Stimulated activated CD8-positive, alpha-beta memory T cell treated with anti-CD3 and anti-CD28 coated beads, Interleukin-15, amount 100 ng/mL, for 24 hours (primary cell): ENCODE results near the gene SGPP2.

Source experiments
- DNase-seq: peaks from one replicate; pipeline ENCODE4 v3.0.0-alpha.2; 2020; ENCODE audit warnings: low read depth

The SGPP2 gene

DNA sequence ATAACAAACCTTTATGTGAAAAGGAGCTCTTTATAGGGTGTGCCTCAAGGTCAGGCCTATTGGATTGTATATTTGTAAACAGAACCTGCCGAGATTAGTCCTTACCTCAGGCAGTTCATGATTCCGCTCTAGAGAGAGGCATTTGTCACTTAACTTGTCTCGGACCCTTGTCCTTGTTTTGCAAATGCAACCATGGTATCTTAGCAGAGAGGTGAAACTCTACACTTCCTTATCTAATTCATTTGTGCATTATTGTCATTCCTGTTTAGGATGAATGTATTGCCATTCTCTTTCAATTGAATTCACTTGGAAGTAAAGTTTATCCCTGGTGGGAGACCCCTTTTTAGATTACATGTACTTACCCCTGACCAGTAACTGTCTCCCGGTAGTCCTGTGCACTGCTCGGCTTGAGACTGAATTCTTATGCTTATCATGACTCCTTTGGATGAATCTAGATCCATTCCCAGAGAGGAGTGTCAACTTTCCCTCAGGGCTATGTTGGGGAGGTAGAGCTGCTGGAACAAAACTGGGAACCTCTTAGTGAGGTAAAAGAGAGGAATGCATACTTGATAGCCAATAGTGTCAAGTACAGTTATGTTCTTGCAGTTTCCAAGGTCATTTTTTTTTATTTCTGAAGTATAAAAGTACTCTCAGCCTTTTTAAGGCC, 46.6 kb downstream of the SGPP2 start:
- no peak for DNase-seq

DNA sequence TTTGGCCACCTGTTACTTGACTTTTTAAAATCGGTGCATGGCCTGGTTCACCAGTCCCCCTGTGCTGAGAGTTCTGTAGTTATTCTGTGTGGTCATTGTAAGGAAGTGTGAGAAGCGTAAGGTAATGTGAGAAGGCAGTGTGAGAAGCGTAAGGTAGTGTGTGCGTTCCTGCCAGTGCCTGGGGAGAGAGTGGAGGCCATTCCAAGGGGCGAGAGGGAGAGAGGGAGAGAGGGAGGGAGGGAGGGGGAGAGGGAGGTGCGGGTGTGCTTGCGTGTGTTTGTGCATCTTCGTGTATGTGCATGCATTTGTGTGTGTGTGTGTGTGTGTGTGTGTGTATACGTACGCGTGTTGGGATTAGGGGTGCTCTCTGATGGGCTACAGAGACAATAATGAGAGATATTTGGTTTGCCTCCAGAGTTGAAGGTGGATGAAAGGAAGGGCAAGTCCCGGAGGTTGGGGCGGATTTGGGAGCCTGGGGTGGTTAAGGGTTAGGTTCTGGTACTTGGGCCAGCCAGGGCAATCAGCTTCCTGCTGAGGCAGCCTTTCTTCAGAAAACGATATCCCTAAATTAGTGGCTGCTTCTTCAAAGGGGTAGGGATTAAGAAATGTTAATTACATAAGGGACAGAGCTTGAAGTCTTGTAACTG, 53.7 kb downstream of the SGPP2 start:
- DNase-seq: no peak

GRCh38 chr2:222479859-222480258, 55.5 kb downstream of the SGPP2 start:
- DNase-seq: no peak

- no peak for DNase-seq
These were observed 56.2 kb downstream of the SGPP2 start for GRCh38 chr2:222480497-222480896.

DNA sequence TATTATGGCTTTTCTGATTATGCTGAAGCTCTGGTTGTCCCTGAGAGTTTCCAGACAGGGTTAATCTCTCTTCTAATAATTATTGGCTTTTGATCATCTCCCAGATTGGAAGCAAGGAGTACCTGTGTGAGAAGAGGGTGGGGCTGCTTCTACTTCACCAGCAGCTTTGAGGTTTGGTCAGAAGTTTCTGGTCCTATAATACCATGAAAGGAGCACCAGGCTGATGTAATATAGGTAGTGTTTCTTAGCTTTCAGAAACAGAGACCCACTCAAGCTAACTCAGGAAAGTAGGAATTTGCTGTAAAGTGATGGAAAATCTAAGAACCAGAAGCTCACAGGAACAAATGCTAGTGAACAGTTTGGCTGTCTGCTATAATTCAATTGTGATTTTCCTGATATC, 57.6 kb downstream of the SGPP2 start:
- DNase-seq: no peak

- no peak for DNase-seq
These were observed 59.2 kb downstream of the SGPP2 start for GRCh38 chr2:222483513-222484039.

DNA sequence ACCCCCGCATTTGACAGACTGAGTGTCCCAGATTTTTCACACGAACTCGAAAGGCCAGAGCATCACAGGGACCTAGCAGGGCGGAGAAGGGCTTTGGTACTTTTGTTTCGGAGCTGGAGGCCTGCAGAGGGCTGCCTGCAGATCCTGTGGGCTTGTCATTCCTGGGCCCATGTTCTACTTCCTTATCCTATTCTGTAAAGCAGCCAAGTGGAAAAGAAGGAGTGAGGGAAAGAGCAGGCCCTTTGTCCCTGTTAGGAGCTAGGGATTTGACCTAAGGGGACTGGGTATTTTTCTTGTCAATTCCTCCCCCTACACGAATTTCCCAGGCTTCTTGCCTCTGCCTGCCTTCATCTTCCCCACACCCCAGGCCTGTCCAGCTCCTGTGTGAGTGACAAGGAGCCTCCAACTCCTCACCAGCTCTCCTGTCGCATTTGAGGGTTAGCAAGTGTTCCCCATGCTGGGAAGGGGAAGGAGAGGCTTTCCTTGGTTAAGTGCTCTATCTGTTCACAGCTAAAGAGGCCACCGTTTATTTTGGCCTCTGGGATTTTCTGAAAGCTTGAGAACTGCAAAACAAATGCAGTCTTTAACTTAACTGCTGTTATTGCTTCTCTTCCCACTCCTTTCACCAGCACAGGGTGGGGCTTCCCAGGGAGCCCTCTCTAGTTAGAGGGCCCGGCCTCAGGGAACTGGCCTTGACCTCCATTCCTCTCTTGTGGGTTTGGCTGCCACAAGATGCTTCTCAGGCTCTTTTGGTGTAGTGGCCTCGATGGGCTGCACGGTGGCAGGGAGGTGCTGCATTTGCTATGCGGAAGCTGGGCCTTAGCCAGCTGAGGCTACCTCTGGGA, 61.2 kb downstream of the SGPP2 start:
- DNase-seq: no peak

GRCh38 chr2:222490131-222490530, 65.8 kb downstream of the SGPP2 start:
- DNase-seq: no peak

- DNase-seq: no peak
These were observed 68.3 kb downstream of the SGPP2 start for GRCh38 chr2:222492683-222493082.

GRCh38 chr2:222494104-222494739, 69.9 kb downstream of the SGPP2 start:
- no peak for DNase-seq

DNA sequence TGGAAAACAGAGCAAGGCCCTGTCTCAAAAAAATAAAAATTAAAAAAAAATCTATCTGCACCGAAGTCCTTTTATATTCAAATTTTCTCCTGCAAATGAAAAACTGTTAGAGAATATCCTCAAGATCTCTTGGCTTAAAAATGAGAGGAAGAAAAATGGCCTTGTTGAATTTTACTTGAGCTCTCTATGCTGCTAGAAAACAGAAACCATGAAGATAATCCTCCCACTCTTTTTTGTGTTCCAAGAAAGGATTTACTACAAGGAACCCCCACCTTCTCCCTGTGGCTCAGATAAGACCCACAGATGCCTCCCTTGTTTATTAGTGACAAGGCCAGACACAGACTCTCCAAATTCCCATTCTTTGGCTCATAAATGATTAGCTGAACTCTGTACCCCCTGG, 71.0 kb downstream of the SGPP2 start:
- no peak for DNase-seq

DNA sequence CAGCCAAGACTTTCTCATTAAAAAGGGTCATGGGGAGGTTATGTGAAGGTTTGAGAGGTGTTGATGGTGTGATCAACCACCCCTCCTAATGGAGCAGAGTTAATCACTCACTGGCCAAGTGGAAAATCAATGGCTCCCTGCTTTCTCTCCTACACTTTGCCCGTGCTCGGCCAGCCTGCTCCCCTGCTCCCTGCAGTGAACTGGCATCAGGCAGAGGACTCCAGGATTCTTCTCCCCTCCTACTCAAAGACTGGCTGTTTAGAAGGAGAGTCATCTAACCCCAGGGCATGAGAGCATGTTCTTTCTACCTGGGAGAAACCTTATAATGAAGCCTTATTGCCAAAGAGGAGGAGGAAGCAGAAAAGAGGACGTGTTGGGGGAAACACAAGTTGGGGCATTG, 74.9 kb downstream of the SGPP2 start:
- DNase-seq: no peak

DNA sequence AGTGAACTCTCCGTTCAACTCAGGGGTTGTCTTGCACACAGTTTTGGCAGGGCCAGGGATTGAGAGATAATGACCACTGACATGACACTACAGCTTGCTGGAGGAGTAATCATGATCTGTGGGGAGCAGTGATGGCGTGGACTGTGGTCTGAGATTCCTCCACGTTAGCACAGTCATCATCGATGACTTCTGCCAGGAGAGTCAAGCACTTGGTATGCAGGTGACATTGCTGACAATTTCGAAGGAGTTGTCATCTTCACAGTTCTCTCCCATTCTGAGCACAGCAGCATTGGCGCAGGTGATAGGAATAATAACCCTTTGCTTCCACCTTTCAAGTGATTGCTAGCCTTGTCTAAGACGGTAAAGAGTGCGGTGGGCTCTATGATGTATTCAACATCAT, 79.8 kb downstream of the SGPP2 start:
- DNase-seq: no peak

GRCh38 chr2:222504719-222505118, 80.4 kb downstream of the SGPP2 start:
- DNase-seq: no peak

DNA sequence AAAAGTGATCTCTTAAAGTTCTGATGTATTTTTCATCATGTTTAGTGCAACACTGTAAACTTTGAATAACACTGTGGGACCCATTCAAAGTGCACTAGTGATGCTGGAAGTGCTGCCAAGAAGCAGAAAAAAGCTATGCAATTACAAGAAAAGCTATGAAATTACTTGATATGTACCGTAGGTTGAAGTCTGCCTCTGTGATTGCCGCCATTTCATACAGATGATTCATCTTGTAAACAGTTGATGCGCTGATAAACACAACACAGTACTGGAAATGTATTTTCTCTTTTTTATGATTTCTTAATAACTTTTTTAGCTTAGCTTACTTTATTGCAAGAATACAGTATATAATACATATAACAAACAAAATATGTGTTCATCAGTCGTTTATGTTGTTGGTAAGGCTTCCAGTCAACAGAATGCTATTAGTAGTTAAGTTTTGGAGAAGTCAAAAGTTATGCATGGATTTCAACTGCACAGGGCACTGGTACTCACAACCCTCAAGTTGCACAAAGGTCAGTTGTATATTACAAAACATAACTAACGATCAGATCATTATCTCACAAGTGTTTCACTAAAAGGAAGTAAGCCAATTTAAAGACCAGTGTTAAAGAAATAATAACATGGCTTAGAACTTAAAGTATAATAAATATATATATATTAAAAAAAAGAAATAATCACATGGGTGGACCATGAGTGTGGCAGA, 82.0 kb downstream of the SGPP2 start:
- no peak for DNase-seq

GRCh38 chr2:222514901-222515300, 90.6 kb downstream of the SGPP2 start:
- no peak for DNase-seq

DNA sequence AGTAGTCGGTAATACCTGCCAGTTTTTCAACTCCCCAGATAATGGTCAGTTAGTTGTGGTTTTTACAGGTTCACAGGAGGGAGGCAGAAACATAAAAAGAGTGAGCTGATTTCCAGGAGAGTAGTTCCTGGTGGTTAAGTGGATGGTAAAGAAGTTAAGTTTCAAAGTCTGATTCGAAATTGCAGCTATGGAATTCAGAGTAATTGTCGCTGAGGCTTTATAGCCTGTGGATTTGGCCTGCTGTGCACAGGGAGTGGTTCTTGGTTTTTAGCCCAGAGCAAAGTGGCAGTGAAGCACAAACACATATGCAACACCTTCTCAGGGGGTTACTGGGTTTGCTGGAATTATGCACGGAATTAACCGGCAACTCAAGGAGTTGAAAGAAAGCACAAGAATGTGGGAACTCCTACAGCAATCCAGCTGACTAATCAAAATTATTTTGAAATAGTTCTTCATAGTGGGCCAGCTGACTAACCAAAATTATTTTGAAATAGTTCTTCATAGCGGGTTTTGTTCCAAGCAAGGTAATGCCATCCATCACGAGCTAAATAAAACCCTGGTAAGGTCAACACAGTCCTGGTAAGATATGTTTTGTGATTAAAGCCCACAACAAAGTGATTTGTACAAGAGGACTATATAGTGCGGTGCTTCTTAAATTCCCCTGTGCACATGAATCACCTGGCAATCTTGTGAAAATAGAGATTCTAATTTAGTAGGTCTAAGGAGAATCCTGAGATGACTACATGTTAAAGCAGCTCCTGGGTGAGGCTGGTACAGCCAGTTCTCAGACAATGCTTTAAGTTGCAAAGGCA, 94.4 kb downstream of the SGPP2 start:
- DNase-seq: no peak

- no peak for DNase-seq
These were observed 96.8 kb downstream of the SGPP2 start for GRCh38 chr2:222521099-222521498.

GRCh38 chr2:222522082-222522481, 97.7 kb downstream of the SGPP2 start:
- no peak for DNase-seq

- DNase-seq: no peak
These were observed 99.6 kb downstream of the SGPP2 start for GRCh38 chr2:222523783-222524544.
